D721Med (cell line): ENCODE data around the gene ZNF701.
"Not testable (repeated sequence)": the region's sequence is repeated elsewhere in the genome, so short reads cannot be mapped to it uniquely, and the experiment has no call there.

ENCODE experiments used
- DNase-seq: peaks from one replicate; pipeline ENCODE4 v3.0.0; 2011; ENCODE audit warnings: low spot score; ENCODE audit not compliant: insufficient read length
- FAIRE-seq: peaks from 2 replicates; lab custom pipeline; 2011; peaks lifted over from hg19 to GRCh38; lab: Jason Lieb, UNC
- TF ChIP-seq, protein P1 (sequence below): IDR thresholded peaks from 2 replicates; pipeline ENCODE4 v1.5.1; 2012; ENCODE audit warnings: mild to moderate bottlenecking, control low read depth; ENCODE audit not compliant: insufficient read depth; ENCODE audit errors: missing control alignments

Gene ZNF701

DNA sequence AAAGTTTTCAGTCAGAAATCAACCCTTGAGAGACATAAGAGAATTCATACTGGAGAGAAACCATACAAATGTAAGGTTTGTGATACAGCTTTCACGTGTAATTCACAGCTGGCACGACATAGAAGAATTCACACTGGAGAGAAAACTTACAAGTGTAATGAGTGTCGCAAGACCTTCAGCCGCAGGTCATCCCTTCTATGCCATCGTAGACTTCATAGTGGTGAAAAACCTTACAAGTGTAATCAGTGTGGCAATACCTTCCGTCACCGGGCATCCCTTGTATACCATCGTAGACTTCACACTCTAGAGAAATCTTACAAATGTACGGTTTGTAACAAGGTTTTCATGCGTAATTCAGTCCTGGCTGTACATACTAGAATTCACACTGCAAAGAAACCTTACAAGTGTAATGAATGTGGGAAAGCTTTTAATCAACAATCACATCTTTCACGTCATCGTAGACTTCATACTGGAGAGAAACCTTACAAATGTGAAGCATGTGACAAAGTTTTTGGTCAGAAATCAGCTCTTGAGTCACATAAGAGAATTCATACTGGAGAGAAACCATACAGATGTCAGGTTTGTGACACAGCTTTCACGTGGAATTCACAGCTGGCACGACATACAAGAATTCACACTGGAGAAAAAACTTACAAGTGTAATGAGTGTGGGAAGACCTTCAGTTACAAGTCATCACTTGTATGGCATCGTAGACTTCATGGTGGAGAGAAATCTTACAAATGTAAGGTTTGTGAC is 15.7 kb upstream of the ZNF701 start:
- TF ChIP-seq, protein P1, sequence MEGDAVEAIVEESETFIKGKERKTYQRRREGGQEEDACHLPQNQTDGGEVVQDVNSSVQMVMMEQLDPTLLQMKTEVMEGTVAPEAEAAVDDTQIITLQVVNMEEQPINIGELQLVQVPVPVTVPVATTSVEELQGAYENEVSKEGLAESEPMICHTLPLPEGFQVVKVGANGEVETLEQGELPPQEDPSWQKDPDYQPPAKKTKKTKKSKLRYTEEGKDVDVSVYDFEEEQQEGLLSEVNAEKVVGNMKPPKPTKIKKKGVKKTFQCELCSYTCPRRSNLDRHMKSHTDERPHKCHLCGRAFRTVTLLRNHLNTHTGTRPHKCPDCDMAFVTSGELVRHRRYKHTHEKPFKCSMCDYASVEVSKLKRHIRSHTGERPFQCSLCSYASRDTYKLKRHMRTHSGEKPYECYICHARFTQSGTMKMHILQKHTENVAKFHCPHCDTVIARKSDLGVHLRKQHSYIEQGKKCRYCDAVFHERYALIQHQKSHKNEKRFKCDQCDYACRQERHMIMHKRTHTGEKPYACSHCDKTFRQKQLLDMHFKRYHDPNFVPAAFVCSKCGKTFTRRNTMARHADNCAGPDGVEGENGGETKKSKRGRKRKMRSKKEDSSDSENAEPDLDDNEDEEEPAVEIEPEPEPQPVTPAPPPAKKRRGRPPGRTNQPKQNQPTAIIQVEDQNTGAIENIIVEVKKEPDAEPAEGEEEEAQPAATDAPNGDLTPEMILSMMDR: no peak
- DNase-seq (no peak), FAIRE-seq (no peak)

DNA sequence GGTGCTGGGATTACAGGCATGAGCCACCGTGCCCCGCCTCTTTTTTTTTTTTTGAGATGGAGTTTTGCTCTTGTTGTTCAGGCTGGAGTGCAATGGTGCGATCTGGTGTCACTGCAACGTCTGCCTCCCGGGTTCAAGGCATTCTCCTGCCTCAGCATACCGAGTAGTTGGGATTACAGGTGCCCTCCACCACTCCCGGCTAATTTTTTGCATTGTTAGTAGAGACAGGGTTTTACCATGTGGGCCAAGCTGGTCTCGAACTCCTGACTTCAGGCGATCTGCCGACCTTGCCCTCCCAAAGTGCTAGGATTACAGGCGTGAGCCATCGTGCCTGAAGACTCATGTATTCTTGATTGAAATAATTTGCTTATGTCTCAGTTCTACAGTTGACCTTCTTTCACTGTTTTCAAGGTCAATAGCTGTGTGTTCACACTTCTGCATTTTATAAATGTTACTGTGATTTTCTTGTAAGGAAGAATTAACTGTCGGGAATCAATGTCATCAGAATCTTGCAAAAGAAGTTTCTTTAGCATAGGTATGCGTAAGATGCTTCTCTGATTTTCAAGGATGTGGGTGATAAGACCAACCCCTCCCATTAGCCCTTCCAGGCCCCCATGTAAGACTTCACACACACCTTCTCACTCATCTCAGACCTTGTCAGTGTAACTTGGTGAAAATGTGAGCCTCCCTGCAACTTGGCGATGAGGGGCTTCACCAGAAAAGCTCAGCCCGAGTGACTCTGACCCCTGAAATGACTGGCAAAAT is 12.7 kb upstream of the ZNF701 start:
- DNase-seq (no peak), FAIRE-seq (no peak)
- TF ChIP-seq, protein P1: no peak

DNA sequence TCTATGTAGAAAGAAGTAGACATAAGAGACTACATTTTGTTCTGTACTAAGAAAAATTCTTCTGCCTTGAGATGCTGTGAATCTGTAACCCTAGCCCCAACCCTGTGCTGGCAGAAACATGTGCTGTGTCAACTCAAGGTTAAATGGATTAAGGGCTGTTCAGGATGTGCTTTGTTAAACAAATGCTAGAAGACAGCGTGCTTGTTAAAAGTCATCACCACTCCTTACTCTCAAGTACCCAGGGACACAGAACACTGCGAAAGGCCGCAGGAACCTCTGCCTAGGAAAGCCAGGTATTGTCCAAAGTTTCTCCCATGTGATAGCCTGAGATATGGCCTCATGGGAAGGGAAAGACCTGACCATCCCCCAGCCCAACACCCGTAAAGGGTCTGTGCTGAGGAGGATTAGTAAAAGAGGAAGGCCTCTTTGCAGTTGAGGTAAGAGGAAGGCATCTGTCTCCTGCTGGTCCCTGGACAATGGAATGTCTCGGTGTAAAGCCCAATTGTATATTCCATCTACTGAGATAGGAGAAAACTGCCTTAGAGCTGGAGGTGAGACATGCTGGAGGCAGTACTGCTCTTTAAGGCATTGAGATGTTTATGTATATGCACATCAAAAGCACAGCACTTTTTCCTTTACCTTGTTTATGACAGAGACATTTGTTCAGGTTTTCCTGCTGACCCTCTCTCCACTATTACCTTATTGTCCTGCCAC is 11.2 kb upstream of the ZNF701 start:
- DNase-seq, FAIRE-seq: not testable (repeated sequence)

DNA sequence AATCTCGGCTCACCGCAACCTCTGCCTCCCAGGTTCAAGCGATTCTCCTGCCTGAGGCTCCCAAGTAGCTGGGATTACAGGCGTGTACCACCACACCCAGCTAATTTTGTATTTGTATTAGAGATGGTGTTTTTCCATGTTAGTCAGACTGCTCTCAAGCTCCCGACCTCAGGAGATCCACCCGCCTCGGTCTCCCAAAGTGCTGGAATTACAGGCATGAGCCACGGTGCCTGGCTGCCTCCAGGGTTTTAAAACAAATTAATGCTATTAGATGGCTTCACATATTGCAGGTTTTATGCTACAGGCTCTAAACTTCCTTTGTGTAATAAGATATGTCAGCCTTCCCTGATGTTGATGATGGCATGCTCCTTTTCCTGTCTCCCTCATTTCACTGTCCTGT is 8.5 kb upstream of the ZNF701 start:
- not testable (repeated sequence) for DNase-seq, FAIRE-seq

DNA sequence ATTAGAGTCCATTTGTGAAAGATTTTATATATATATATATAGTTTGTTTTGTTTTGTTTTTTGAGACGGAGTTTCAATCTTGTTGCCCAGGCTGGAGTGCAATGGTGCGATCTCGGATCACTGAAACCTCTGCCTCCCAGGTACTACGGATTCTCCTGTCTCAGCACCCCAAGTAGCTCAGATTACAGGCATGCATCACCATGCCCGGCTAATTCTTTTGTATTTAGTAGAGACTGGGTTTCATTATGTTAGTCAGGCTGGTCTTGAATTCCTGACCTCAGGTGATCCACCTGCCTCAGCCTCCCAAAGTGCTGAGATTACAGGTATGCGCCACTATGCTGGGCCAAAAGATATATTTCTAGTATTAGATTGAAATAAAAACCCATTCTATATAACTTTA is 4.0 kb upstream of the ZNF701 start:
- TF ChIP-seq, protein P1: no peak
- DNase-seq: no peak
- no peak for FAIRE-seq

DNA sequence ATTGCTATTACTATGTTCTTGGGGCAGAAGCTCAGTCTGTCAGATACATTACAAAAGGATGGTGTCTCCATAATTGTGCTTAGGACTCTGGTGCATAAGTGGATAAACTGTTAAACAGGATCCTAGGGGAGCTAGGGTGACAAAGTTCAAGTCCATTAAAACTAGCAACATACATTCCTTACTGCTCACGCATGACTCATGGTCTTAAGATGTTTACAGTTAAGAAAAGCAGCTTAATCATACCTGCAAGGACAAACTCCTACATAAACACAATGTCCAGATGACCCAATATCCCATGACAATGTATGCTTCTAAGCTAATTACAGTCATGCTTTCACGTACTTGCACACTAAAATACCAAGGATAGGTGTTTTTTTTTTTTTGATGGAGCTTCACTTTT is 3.5 kb upstream of the ZNF701 start:
- DNase-seq (no peak), FAIRE-seq (no peak)
- TF ChIP-seq, protein P1: no peak

DNA sequence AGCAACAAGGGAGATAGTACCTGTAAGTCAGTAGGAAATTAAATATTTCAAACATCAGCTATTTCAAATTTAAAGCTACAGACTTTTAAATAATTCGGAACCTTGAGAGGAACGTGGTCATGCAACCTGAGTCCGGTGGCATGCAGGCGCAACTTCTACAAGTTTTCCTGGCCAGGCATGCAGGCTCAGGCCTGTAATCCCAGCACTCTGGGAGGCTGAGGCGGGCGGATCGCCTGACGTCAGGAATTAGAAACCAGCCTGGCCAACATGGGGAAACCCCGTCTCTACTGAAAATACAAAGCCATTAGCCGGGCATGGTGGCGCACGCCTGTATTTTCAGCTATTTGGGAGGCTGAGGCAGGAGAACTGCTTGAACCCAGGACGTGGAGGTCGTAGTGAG is 2.2 kb upstream of the ZNF701 start:
- no peak for FAIRE-seq
- no peak for DNase-seq
- TF ChIP-seq, protein P1: no peak

DNA sequence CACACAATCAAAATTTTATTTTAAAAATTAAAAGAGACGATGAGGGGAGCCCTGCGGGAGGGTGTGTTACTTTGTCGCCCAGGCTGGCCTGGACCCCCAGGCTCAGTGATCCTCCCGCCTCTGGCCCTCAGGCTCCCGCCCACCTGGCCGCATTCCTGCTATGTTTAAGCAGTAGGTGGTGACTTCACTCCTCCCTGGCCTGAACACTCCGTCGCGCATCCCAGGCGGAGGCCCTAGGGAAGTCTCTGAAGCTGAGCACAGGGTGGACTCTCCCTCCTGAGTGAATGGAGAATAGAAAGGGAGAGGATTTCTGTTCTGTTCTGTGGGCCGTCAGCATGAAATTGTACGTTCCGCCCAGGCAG is 468 bp upstream of the ZNF701 start:
- FAIRE-seq, DNase-seq: not testable (repeated sequence)
